NT2/D1 (cell line): ENCODE data around the gene PRKAG2.
"Not testable (repeated sequence)": the region's sequence is repeated elsewhere in the genome, so short reads cannot be mapped to it uniquely, and the experiment has no call there.

Experiments used
- DNase-seq: peaks from one replicate; pipeline ENCODE4 v3.0.0-alpha.2; 2011; ENCODE audit warnings: low read depth, low spot score
- H3K27me3 ChIP-seq: 2 replicates; pipeline ENCODE4 v1.6.0; 2011; ENCODE audit warnings: mild to moderate bottlenecking; ENCODE audit not compliant: insufficient read length, insufficient read depth
- H3K36me3 ChIP-seq: 2 replicates; pipeline ENCODE4 v1.6.1; 2011; ENCODE audit warnings: mild to moderate bottlenecking, low read length, mixed read lengths; ENCODE audit not compliant: insufficient read depth, insufficient read length
- H3K4me1 ChIP-seq: 2 replicates; pipeline ENCODE4 v1.5.1; 2011; ENCODE audit not compliant: insufficient read depth, insufficient read length
- H3K4me3 ChIP-seq: 2 replicates; pipeline ENCODE4 v1.5.1; 2011; ENCODE audit warnings: low read depth; ENCODE audit not compliant: insufficient read length
- H3K9ac ChIP-seq: 2 replicates; pipeline ENCODE4 v1.6.0; 2011; ENCODE audit warnings: low read depth; ENCODE audit not compliant: insufficient read length
- H3K9me3 ChIP-seq: 2 replicates; pipeline ENCODE4 v1.5.1; 2011; ENCODE audit warnings: mild to moderate bottlenecking, low read length; ENCODE audit not compliant: insufficient read depth
- SUZ12 ChIP-seq: IDR thresholded peaks from 2 replicates; pipeline ENCODE4 v1.6.1; 2011; ENCODE audit not compliant: insufficient read length, insufficient read depth; ENCODE audit errors: extremely low read depth
- YY1 ChIP-seq: IDR thresholded peaks from 2 replicates; pipeline ENCODE4 v1.6.1; 2011; ENCODE audit not compliant: insufficient read length, insufficient read depth
- ZNF274 ChIP-seq: IDR thresholded peaks from 2 replicates; pipeline ENCODE4 v1.6.1; 2011; ENCODE audit warnings: mild to moderate bottlenecking, low read depth, low read length

PRKAG2 gene

GRCh38 chr7:151786241-151786640, 90.7 kb downstream of the PRKAG2 start:
- peaks cover 6% of the 10 kb centered on the region for H3K27me3 ChIP-seq
- peaks cover 1% of the 10 kb centered on the region for H3K4me1 ChIP-seq
- DNase-seq, result no peak
- H3K9me3 ChIP-seq, result no peaks in the 10 kb centered on the region; the same call in 1 of the 2 replicates
- H3K36me3 ChIP-seq, result no peaks in the 10 kb centered on the region
- no peak overlapping the region for H3K9ac ChIP-seq
- H3K4me3 ChIP-seq, result no peak overlapping the region
- TF ChIP-seq ZNF274 (no peak), SUZ12 (no peak), YY1 (no peak)

- H3K9me3 ChIP-seq, result no peaks in the 10 kb centered on the region; the same call in 1 of the 2 replicates
- peaks cover 6% of the 10 kb centered on the region for H3K27me3 ChIP-seq
- H3K4me3 ChIP-seq, result no peak overlapping the region
- no peak for DNase-seq
- H3K4me1 ChIP-seq, result peaks cover 1% of the 10 kb centered on the region
- H3K9ac ChIP-seq, result no peak overlapping the region
- H3K36me3 ChIP-seq, result no peaks in the 10 kb centered on the region
- TF ChIP-seq YY1, result no peak
- no peak for TF ChIP-seq SUZ12
- TF ChIP-seq ZNF274, result no peak
These were observed 91.3 kb downstream of the PRKAG2 start for GRCh38 chr7:151785681-151785965.

GRCh38 chr7:151784853-151785680, 91.8 kb downstream of the PRKAG2 start:
- peaks cover 1% of the 10 kb centered on the region for H3K4me1 ChIP-seq
- H3K9ac ChIP-seq, result no peak overlapping the region
- H3K36me3 ChIP-seq, result no peaks in the 10 kb centered on the region
- DNase-seq, result no peak
- TF ChIP-seq YY1, result no peak
- TF ChIP-seq ZNF274, result no peak
- TF ChIP-seq SUZ12, result no peak
- H3K4me3 ChIP-seq, result no peak overlapping the region
- H3K9me3 ChIP-seq, result no peaks in the 10 kb centered on the region; the same call in 1 of the 2 replicates
- peaks cover 6% of the 10 kb centered on the region for H3K27me3 ChIP-seq

GRCh38 chr7:151783958-151784575, 92.8 kb downstream of the PRKAG2 start:
- DNase-seq, result no peak
- Histone ChIP-seq H3K4me1 (peaks cover 1% of the 10 kb centered on the region), H3K36me3 (no peaks in the 10 kb centered on the region), H3K9ac (no peak overlapping the region), H3K27me3 (peaks cover 6% of the 10 kb centered on the region), H3K9me3 (no peaks in the 10 kb centered on the region; the same call in 1 of the 2 replicates), H3K4me3 (no peak overlapping the region)
- TF ChIP-seq ZNF274 (no peak), SUZ12 (no peak), YY1 (no peak)

- peak; percentile 67 for DNase-seq
- TF ChIP-seq SUZ12 (no peak), ZNF274 (no peak), YY1 (no peak)
- Histone ChIP-seq H3K9me3 (peaks cover 7% of the 10 kb centered on the region; the same call in 1 of the 2 replicates), H3K4me3 (no peak overlapping the region), H3K27me3 (peaks cover 6% of the 10 kb centered on the region), H3K4me1 (peaks cover 1% of the 10 kb centered on the region), H3K9ac (peak overlapping the region; percentile 57), H3K36me3 (no peaks in the 10 kb centered on the region)
These were observed 94.1 kb downstream of the PRKAG2 start for GRCh38 chr7:151782598-151783448.

- not testable (repeated sequence) for H3K27me3 ChIP-seq, DNase-seq, H3K9me3 ChIP-seq, H3K4me1 ChIP-seq, H3K36me3 ChIP-seq, H3K4me3 ChIP-seq
- peak overlapping the region; percentile 57 for H3K9ac ChIP-seq
These were observed 94.7 kb downstream of the PRKAG2 start for GRCh38 chr7:151782256-151782597.
